HUES64 (cell line): Measurements from ENCODE around the gene SSBP3.
"Not testable (repeated sequence)": the region's sequence is repeated elsewhere in the genome, so short reads cannot be mapped to it uniquely, and the experiment has no call there.

ENCODE experiments used
- H3K27ac ChIP-seq: 2 replicates; pipeline ENCODE4 v1.7.0; 2013; ENCODE audit warnings: low read depth, low read length, inconsistent platforms
- H3K27me3 ChIP-seq: 2 replicates; pipeline ENCODE4 v1.6.1; 2013; ENCODE audit warnings: mild to moderate bottlenecking, low read length; ENCODE audit not compliant: insufficient read depth
- H3K36me3 ChIP-seq: 2 replicates; pipeline ENCODE4 v1.6.1; 2013; ENCODE audit warnings: mild to moderate bottlenecking, low read length; ENCODE audit not compliant: insufficient read depth
- H3K4me1 ChIP-seq: 2 replicates; pipeline ENCODE4 v1.6.1; 2013; ENCODE audit warnings: mild to moderate bottlenecking, low read length, moderate library complexity; ENCODE audit not compliant: insufficient read depth
- H3K4me3 ChIP-seq: 2 replicates; pipeline ENCODE4 v1.5.1; 2013; ENCODE audit warnings: mild to moderate bottlenecking, low read length, moderate library complexity
- H3K9ac ChIP-seq: 2 replicates; pipeline ENCODE4 v1.6.1; 2013; ENCODE audit warnings: mild to moderate bottlenecking, low read depth, low read length
- H3K9me3 ChIP-seq: 2 replicates; pipeline ENCODE4 v1.6.1; 2013; ENCODE audit warnings: low read depth, low read length; ENCODE audit not compliant: insufficient read depth
- WGBS: fragments of 150-250, 120-280 bp; methylation state at CpG from one replicate; pipeline ENCODE4 v1.1.7; 2013; ENCODE audit warnings: missing lambda C conversion rate; 5-methylcytosine and 5-hydroxymethylcytosine counted together

The SSBP3 gene

DNA sequence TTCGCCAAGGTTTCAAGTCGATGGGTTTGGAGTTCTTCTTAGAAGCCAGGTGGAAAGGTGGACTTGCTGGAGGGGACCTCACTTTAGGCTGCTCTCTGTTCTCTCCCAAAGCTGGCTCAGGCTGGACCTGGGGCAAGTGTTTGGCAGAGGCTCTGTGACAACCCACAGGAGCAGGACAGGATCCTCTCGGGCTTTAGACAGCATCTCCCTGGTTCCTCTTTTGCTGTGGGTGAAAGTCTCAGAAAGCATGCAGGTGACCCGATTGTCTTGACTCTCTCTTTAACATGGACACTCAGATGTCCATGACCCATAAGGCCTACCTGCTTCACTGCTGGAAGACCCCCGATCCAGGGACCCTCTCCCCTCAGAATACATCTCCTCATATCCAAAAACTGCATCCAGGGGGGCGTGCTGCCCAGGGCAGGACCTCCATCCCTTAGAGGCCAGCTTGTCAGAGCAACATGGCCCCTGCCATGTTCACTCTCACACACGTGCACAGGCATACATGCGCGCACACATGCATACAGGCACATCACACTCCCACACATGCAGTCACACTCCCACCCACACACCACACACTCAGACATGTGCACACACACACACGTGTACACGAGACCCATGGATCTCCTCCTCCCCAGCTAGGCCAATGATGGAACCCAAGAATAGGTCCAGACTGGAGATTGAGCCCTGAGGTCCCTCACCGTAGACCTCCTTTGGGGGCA is 184.9 kb downstream of the SSBP3 start:
- no peaks in the 10 kb centered on the region for H3K9me3 ChIP-seq
- no peak overlapping the region for H3K27ac ChIP-seq
- peaks cover 46% of the 10 kb centered on the region for H3K36me3 ChIP-seq
- H3K4me1 ChIP-seq = no peaks in the 10 kb centered on the region
- H3K4me3 ChIP-seq = no peak overlapping the region
- no peak overlapping the region for H3K9ac ChIP-seq
- H3K27me3 ChIP-seq = no peaks in the 10 kb centered on the region
- 92% methylated on average over 12 of the region's 12 CpGs for WGBS

- Histone ChIP-seq H3K4me3 (no peak overlapping the region), H3K27me3 (no peaks in the 10 kb centered on the region), H3K4me1 (no peaks in the 10 kb centered on the region), H3K36me3 (peaks cover 47% of the 10 kb centered on the region), H3K9me3 (no peaks in the 10 kb centered on the region), H3K9ac (no peak overlapping the region), H3K27ac (0 out of 2 replicates have a peak overlapping the region, but pooled peaks have one; percentile 24)
- WGBS = 80% methylated on average over 18 of the region's 18 CpGs
These were observed 186.0 kb downstream of the SSBP3 start for GRCh38 chr1:54220004-54220811.

DNA sequence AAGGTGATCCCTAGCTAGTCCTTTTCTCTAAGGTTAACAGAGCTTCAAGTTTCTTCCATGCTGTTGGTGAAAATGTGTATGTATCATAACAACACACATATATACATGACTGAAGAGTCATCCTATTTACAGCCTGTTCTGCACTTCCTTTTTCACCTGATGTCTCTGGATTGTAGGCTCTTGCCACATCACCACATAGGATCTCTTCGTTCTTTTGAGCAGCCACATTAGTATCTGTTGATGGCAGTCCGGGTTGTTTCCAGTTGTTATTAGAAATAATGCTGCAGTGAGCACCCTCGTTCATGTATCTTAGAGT is 186.5 kb downstream of the SSBP3 start:
- H3K9me3 ChIP-seq = no peaks in the 10 kb centered on the region
- H3K27ac ChIP-seq = no peak overlapping the region
- H3K36me3 ChIP-seq = peaks cover 53% of the 10 kb centered on the region
- no peaks in the 10 kb centered on the region for H3K4me1 ChIP-seq
- no peak overlapping the region for H3K9ac ChIP-seq
- 89% methylated on average over 3 of the region's 3 CpGs for WGBS
- no peaks in the 10 kb centered on the region for H3K27me3 ChIP-seq
- no peak overlapping the region for H3K4me3 ChIP-seq

DNA sequence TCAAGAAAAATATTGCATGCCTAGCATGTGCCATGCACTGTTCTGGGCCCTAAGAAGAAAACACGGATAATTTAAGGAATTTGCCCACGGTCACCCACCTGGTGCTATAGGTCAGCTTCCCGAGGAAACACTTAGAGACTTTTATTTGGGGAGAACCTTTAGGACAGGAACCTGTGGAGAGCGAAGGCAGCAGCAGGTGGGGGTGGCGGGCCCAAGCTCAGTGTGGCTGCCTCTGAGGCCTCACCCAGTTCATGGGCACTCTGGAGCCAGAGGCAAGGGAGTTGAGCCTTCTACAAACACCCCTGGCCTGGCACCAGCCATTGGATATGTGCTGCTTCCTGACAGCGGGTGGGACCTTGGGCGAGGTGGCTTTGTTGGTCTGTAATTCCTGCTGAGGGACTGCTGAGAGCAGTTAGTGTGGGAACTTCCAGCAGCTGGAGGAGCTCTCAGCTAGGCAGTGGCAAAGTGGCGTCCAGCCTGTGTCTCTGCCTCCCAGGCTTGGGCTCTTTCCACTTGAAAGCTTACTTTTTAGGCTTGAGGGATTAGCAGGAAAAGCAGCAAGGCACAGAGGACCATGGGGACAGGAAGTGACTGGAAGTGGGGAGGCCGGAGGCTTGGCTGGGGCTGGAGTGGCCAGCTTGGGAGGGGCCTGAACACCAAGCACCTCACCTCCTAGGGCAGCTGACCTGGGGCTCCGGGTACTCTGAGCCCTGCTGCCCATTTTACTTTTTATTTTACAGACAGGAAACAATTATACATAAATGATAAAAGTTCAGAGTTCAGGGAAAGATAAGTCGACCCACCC is 187.1 kb downstream of the SSBP3 start:
- no peak overlapping the region for H3K9ac ChIP-seq
- H3K9me3 ChIP-seq = no peaks in the 10 kb centered on the region
- no peak overlapping the region for H3K27ac ChIP-seq
- no peaks in the 10 kb centered on the region for H3K4me1 ChIP-seq
- H3K4me3 ChIP-seq = no peak overlapping the region
- H3K36me3 ChIP-seq = peaks cover 58% of the 10 kb centered on the region
- H3K27me3 ChIP-seq = no peaks in the 10 kb centered on the region
- whole genome bisulfite sequencing = 79% methylated on average over 11 of the region's 11 CpGs

- Histone ChIP-seq H3K9ac (no peak overlapping the region), H3K9me3 (no peaks in the 10 kb centered on the region), H3K4me1 (no peaks in the 10 kb centered on the region), H3K36me3 (peaks cover 91% of the 10 kb centered on the region), H3K27ac (no peak overlapping the region), H3K27me3 (no peaks in the 10 kb centered on the region), H3K4me3 (no peak overlapping the region)
- WGBS = 97% methylated on average over 9 of the region's 9 CpGs
These were observed 190.7 kb downstream of the SSBP3 start for GRCh38 chr1:54215523-54215922.

DNA sequence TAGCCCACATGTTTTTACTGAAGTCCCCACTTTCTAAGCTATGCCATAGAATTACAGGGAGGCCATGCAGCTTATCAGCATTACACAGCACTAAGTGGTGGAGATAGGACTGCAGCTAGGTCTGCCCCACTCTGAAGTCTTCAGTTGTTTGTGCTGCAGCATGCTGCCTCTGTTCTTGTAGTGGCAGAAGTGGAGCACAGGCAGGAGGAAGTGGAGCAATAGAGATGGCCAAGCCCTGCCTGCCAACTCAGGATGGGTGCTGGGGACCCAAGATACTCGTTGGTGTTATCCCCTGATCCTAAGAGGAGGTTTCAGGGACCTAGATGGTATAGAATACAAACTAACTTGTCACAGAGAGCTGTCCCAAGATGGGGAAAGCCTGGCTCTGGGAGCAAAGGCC is 193.3 kb downstream of the SSBP3 start:
- no peak overlapping the region for H3K27ac ChIP-seq
- H3K4me1 ChIP-seq = no peaks in the 10 kb centered on the region
- H3K4me3 ChIP-seq = no peak overlapping the region
- no peaks in the 10 kb centered on the region for H3K9me3 ChIP-seq
- WGBS = 75% methylated on average over 1 of the region's 1 CpG
- H3K36me3 ChIP-seq = peaks cover 95% of the 10 kb centered on the region
- no peak overlapping the region for H3K9ac ChIP-seq
- no peaks in the 10 kb centered on the region for H3K27me3 ChIP-seq

GRCh38 chr1:54207896-54208295 is 198.3 kb downstream of the SSBP3 start:
- peaks cover 80% of the 10 kb centered on the region for H3K36me3 ChIP-seq
- H3K27me3 ChIP-seq, H3K27ac ChIP-seq, H3K4me3 ChIP-seq, H3K9me3 ChIP-seq, H3K4me1 ChIP-seq, H3K9ac ChIP-seq: not testable (repeated sequence)
- WGBS = 53% methylated on average over 4 of the region's 4 CpGs

DNA sequence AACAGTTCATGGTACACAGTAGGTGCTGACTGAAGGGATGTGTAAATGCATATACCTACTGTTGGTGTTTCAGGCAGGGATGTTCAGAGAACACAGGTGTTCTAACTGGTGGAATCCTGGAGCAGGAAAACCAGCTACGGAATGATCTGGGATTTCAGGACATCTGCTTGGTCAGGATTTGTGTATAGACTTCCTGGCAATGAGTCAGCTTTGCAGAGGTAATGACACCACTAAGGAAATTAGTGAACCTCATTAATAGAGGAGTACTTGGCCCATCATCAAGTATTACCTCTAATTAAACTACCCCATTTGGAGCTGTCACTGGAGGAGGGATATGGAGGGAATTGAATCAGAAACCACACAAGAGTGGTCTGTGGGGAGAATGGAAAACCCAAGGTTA is 198.9 kb downstream of the SSBP3 start:
- Histone ChIP-seq H3K4me3 (no peak overlapping the region), H3K4me1 (no peaks in the 10 kb centered on the region), H3K9ac (no peak overlapping the region), H3K9me3 (no peaks in the 10 kb centered on the region), H3K27me3 (no peaks in the 10 kb centered on the region), H3K27ac (no peak overlapping the region; the same call in 1 of the 2 replicates), H3K36me3 (peaks cover 77% of the 10 kb centered on the region)
- 94% methylated on average over 1 of the region's 1 CpG for WGBS

GRCh38 chr1:54204199-54204598 is 202.0 kb downstream of the SSBP3 start:
- WGBS = 84% methylated on average over 7 of the region's 7 CpGs
- H3K4me3 ChIP-seq = no peak overlapping the region
- H3K27me3 ChIP-seq = no peaks in the 10 kb centered on the region; the same call in 1 of the 2 replicates
- H3K36me3 ChIP-seq = peaks cover 48% of the 10 kb centered on the region
- no peak overlapping the region for H3K27ac ChIP-seq
- peaks cover 10% of the 10 kb centered on the region; the same call in 1 of the 2 replicates for H3K4me1 ChIP-seq
- H3K9me3 ChIP-seq = no peaks in the 10 kb centered on the region
- no peak overlapping the region for H3K9ac ChIP-seq

DNA sequence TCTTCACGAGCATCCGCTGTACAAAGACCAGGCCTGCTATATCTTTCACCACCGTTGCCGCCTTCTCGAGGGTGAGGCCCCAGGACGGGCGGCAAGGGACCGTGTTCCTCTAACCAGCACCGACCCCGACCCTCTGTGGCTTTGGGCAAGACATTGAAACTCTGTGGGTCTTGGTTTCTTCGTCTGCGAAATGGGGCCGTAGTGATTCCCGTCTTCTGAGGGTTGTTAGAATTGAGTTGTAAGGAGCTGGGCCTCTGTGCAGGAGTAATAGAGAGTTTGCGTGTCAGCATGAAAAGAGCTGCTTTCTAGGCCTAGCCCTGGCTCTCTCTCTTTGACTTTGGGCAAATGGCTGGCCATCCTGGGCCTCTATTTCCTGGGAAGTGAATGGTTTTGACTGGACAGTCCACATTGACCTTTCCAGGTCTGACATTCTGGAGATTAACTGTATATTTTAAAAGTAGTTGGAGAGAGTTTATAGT is 205.6 kb downstream of the SSBP3 start:
- WGBS = 2% methylated on average over 15 of the region's 15 CpGs
- Histone ChIP-seq H3K4me1 (peaks cover 13% of the 10 kb centered on the region; the same call in 1 of the 2 replicates), H3K4me3 (peak overlapping the region; percentile 76), H3K27ac (peak overlapping the region; percentile 48; the same call in 1 of the 2 replicates), H3K36me3 (peaks cover 20% of the 10 kb centered on the region), H3K9me3 (no peaks in the 10 kb centered on the region), H3K27me3 (no peaks in the 10 kb centered on the region; the same call in 1 of the 2 replicates), H3K9ac (peak overlapping the region; percentile 83)
